GM23338 (cell line): ENCODE results near the gene KDM1A. TPM values are rescaled to one million over a fixed set of nuclear protein-coding genes. Genes with fewer than 3 reads are reported as not detected.
"Not testable (repeated sequence)": the region's sequence is repeated elsewhere in the genome, so short reads cannot be mapped to it uniquely, and the experiment has no call there.

ENCODE experiments used
- ATAC-seq: fragments of 200-7000 bp; cut with Tn5 transposase; 3 replicates; pipeline ENCODE4 v1.9.1; 2020
- DNase-seq: peaks from one replicate; pipeline ENCODE4 v3.0.0-alpha.2; 2015; ENCODE audit warnings: low spot score
- H2AFZ ChIP-seq: fragments of 200-600 bp; sonication (generic); 2 replicates; pipeline ENCODE4 v1.8.0; 2016; ENCODE audit warnings: antibody characterized with exemption, mild to moderate bottlenecking, moderate library complexity
- H3F3A ChIP-seq: fragments of 200-600 bp; sonication (generic); replicated peaks from 2 replicates; pipeline ENCODE4 v1.8.0; 2017; ENCODE audit warnings: antibody characterized with exemption, mixed run types, low read depth
- H3K27ac ChIP-seq: fragments of 200-600 bp; sonication (generic); 2 replicates; pipeline ENCODE4 v1.6.1; 2016; ENCODE audit warnings: low read depth
- H3K27me3 ChIP-seq: fragments of 200-600 bp; sonication (generic); 2 replicates; pipeline ENCODE4 v1.8.0; 2016; ENCODE audit warnings: mild to moderate bottlenecking, mixed run types, moderate library complexity; ENCODE audit not compliant: insufficient read depth
- H3K36me3 ChIP-seq: fragments of 200-600 bp; sonication (generic); 2 replicates; pipeline ENCODE4 v1.8.0; 2016; ENCODE audit warnings: mild to moderate bottlenecking; ENCODE audit not compliant: insufficient read depth
- H3K4me1 ChIP-seq: fragments of 200-600 bp; sonication (generic); 2 replicates; pipeline ENCODE4 v1.8.0; 2016; ENCODE audit warnings: mild to moderate bottlenecking, moderate library complexity; ENCODE audit not compliant: insufficient read depth
- H3K4me2 ChIP-seq: fragments of 200-600 bp; sonication (generic); 2 replicates; pipeline ENCODE4 v1.7.1; 2017; ENCODE audit warnings: mixed run types
- H3K4me3 ChIP-seq: fragments of 200-600 bp; sonication (generic); 2 replicates; pipeline ENCODE4 v1.6.1; 2016; ENCODE audit warnings: mixed run types
- H3K79me2 ChIP-seq: fragments of 200-600 bp; sonication (generic); replicated peaks from 2 replicates; pipeline ENCODE4 v1.8.0; 2017; ENCODE audit warnings: mild to moderate bottlenecking; ENCODE audit not compliant: insufficient read depth
- H3K9me2 ChIP-seq: fragments of 200-600 bp; sonication (generic); 2 replicates; pipeline ENCODE4 v1.8.0; 2017; ENCODE audit not compliant: insufficient read depth
- H4K20me1 ChIP-seq: fragments of 200-600 bp; sonication (generic); replicated peaks from 2 replicates; pipeline ENCODE4 v1.8.0; 2017; ENCODE audit warnings: mild to moderate bottlenecking; ENCODE audit not compliant: insufficient read depth
- H3K27ac Mint-ChIP-seq: 2 replicates; pipeline ENCODE4 v1.8.0; 2020; ENCODE audit warnings: inconsistent platforms, mild to moderate bottlenecking, moderate library complexity, mixed read lengths
- H3K27me3 Mint-ChIP-seq: 3 replicates; pipeline ENCODE4 v1.8.0; 2022; ENCODE audit warnings: low read depth, mild to moderate bottlenecking, moderate library complexity, mixed read lengths, inconsistent platforms; ENCODE audit not compliant: insufficient read depth, poor library complexity
- H3K36me3 Mint-ChIP-seq: 3 replicates; pipeline ENCODE4 v1.8.0; 2021; ENCODE audit warnings: low read depth, mild to moderate bottlenecking, inconsistent platforms, moderate library complexity, mixed read lengths
- H3K4me1 Mint-ChIP-seq: 3 replicates; pipeline ENCODE4 v1.8.0; 2020; ENCODE audit warnings: mild to moderate bottlenecking, inconsistent platforms, mixed read lengths
- H3K4me3 Mint-ChIP-seq: 3 replicates; pipeline ENCODE4 v1.8.0; 2021; ENCODE audit warnings: moderate library complexity, mild to moderate bottlenecking, inconsistent platforms, mixed read lengths
- H3K9me3 Mint-ChIP-seq: 3 replicates; pipeline ENCODE4 v1.8.0; 2020; ENCODE audit warnings: moderate library complexity, mild to moderate bottlenecking, inconsistent platforms, mixed read lengths
- STAT1 ChIP-seq: IDR thresholded peaks from one replicate; pipeline ENCODE4 v1.6.1; 2016; ENCODE audit warnings: antibody characterized with exemption; ENCODE audit not compliant: unreplicated experiment
- polyA plus RNA-seq: library from polyadenylated mRNA; unstranded; fragments of >200 nt; fragmentation: Nextera tagmentation; extraction: Ambion mirVana; gene quantifications from 2 replicates; pipeline ENCODE4 v1.2.1, GENCODE V29; 2016
- total RNA-seq: library from RNA; depleted of rRNA; stranded (reverse); fragments of >200 nt; shearing (Covaris generic); gene quantifications from 2 replicates; pipeline ENCODE4 v1.2.3, GENCODE V29; 2014
- TF ChIP-seq, protein P1 (sequence below): IDR thresholded peaks from 2 replicates; pipeline ENCODE4 v1.6.1; 2016; ENCODE audit warnings: antibody characterized with exemption

KDM1A gene
- total and polyA plus RNA-seq, 2 experiments from 2014 or later: 86.4 to 252 TPM

DNA sequence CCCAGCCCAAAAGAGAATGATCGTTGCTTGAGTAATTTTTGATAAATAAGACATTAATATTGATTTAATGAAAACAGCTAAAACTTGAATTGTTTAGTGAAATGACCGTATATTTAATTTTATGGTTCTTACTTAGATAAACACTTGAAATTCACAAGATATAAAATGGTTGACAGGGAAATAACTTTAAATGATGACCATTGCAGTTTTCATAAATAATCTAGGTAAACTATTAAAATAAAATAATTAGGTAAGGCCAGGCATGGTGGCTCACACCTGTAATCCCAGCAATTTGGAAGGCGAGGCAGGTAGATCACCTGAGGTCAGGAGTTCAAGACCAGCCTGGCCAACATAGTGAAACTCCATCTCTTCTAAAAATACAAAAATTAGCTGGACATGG lies 26.9 kb upstream of the KDM1A start:
- not testable (repeated sequence) for ATAC-seq, H3K36me3 Mint-ChIP-seq, H3K4me3 Mint-ChIP-seq, DNase-seq, H3K79me2 ChIP-seq, H3K9me2 ChIP-seq, H3K4me3 ChIP-seq, H3K4me1 ChIP-seq, H2AFZ ChIP-seq, H3K4me2 ChIP-seq, H3K4me1 Mint-ChIP-seq, H3F3A ChIP-seq, H3K27me3 Mint-ChIP-seq, H4K20me1 ChIP-seq, H3K27ac Mint-ChIP-seq, H3K27ac ChIP-seq, H3K36me3 ChIP-seq, H3K27me3 ChIP-seq
- peaks cover 38% of the 10 kb centered on the region for H3K9me3 Mint-ChIP-seq

DNA sequence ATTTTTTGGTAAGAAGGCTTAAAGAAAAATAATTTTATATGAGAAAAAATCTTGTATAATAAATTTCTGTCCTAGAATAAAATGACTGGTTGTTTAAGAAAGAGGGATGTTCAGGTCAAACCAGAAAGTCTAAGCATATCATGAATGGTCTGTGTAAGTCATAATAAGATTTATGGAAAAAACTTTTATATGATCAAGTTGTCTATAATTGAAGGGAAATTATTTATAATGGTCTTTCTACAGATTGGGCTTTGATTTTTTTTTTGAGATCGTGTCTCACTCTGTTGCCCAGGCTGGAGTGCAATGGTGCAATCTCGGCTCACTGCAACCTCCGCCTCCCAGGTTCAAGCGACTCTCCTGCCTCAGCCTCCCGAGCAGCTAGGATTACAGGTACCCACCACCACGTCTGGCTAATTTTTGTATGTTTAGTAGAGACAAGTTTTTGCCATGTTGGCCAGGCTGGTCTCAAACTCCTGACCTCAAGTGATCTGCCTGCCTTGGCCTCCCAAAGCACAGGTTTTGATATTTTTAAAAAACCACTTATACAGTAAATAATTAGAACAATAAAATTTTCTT lies 26.0 kb upstream of the KDM1A start:
- H3F3A ChIP-seq, H3K36me3 Mint-ChIP-seq, H2AFZ ChIP-seq, H4K20me1 ChIP-seq, ATAC-seq, H3K27me3 Mint-ChIP-seq, H3K4me1 ChIP-seq, H3K4me1 Mint-ChIP-seq, H3K27ac Mint-ChIP-seq, H3K4me2 ChIP-seq, H3K9me2 ChIP-seq, H3K79me2 ChIP-seq, H3K4me3 Mint-ChIP-seq, H3K36me3 ChIP-seq, H3K4me3 ChIP-seq, H3K27ac ChIP-seq, H3K27me3 ChIP-seq: not testable (repeated sequence)
- peak; percentile 59 for DNase-seq
- peaks cover 38% of the 10 kb centered on the region for H3K9me3 Mint-ChIP-seq

DNA sequence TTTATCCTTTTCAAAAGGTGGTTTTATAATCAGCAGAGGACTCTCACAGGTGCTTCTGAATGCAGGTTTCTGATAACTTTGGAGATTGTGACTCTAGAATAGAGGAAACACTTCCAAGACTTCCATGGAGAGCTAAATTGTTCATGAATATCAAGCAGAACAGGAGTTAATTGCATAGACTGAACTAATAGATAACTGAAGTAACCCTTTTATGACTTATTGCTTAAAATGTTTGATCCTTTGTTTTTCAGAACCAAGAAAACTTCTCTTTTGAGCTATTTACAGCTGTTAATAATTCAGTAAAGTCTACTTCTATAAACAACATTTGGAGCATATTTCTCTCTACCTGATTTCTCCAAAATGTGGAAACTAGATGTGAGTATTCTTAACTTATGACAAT lies 23.5 kb upstream of the KDM1A start:
- H3K27me3 Mint-ChIP-seq: peaks cover 1% of the 10 kb centered on the region
- no peak overlapping the region for H2AFZ ChIP-seq
- no peaks in the 10 kb centered on the region for H4K20me1 ChIP-seq
- peaks cover 28% of the 10 kb centered on the region for H3K9me3 Mint-ChIP-seq
- H3K4me1 Mint-ChIP-seq: no peaks in the 10 kb centered on the region
- 0 out of 2 replicates have a peak, but pooled peaks cover 3% of the 10 kb centered on the region for H3K9me2 ChIP-seq
- no peaks in the 10 kb centered on the region for H3K27me3 ChIP-seq
- no peaks in the 10 kb centered on the region for H3K4me1 ChIP-seq
- TF ChIP-seq STAT1: no peak
- TF ChIP-seq, protein P1, sequence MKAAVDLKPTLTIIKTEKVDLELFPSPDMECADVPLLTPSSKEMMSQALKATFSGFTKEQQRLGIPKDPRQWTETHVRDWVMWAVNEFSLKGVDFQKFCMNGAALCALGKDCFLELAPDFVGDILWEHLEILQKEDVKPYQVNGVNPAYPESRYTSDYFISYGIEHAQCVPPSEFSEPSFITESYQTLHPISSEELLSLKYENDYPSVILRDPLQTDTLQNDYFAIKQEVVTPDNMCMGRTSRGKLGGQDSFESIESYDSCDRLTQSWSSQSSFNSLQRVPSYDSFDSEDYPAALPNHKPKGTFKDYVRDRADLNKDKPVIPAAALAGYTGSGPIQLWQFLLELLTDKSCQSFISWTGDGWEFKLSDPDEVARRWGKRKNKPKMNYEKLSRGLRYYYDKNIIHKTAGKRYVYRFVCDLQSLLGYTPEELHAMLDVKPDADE: no peak
- no peak overlapping the region for H3K4me3 ChIP-seq
- DNase-seq (no peak), ATAC-seq (no peak)
- no peak overlapping the region for H3K27ac ChIP-seq
- H3K36me3 ChIP-seq: peaks cover 5% of the 10 kb centered on the region; the same call in 1 of the 2 replicates
- no peak overlapping the region for H3K4me2 ChIP-seq
- no peaks in the 10 kb centered on the region for H3K79me2 ChIP-seq
- no peaks in the 10 kb centered on the region for H3F3A ChIP-seq
- no peak overlapping the region for H3K4me3 Mint-ChIP-seq
- H3K36me3 Mint-ChIP-seq: peaks cover 9% of the 10 kb centered on the region; the same call in 2 of the 3 replicates
- H3K27ac Mint-ChIP-seq: no peak overlapping the region

DNA sequence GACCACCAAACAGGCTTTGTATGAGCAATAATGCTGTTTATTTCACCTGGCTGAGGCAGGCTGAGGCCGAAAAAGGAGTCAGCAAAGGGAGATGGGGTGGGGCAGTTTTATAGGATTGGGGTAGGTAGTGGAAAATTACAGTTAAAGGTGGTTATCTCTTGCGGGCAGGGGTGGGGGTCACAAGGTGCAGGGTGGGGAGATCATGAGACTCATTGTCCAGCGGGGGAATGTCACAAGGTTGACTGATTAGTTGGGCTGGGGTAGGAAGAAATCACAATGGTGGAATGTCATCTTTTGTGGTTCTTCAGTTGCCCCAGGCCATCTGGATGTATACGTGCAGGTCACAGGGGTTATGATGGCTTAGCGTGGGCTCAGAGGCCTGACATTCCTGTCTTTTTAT lies 21.7 kb upstream of the KDM1A start:
- not testable (repeated sequence) for H3K36me3 ChIP-seq, H3K79me2 ChIP-seq, H3K36me3 Mint-ChIP-seq, H3K27me3 ChIP-seq, H3K27ac ChIP-seq, H4K20me1 ChIP-seq, H3K4me3 Mint-ChIP-seq, H3K27ac Mint-ChIP-seq, DNase-seq, H3K9me2 ChIP-seq, H2AFZ ChIP-seq, H3K27me3 Mint-ChIP-seq, H3K4me3 ChIP-seq, H3K4me1 ChIP-seq, H3F3A ChIP-seq, H3K4me2 ChIP-seq, ATAC-seq, H3K4me1 Mint-ChIP-seq
- peaks cover 27% of the 10 kb centered on the region for H3K9me3 Mint-ChIP-seq

DNA sequence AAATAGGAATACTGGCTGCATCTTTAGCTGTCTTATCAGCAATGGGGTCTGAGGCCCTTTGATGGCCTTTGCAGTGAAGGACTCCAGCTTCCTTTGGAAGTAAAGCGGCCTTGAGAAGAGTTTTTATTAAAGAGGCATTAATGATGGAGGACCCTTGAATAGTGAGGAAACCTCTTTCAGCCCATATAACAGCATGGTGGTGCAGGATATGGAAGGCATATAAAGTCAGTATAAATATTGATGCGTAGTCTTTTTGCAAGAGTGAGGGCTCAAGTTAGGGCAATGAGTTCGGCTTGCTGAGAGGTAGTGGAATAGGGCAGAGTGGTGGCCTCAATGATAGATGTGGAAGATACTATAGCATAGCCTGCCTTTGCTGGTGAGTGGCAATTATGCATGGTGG lies 19.1 kb upstream of the KDM1A start:
- DNase-seq, H3K9me2 ChIP-seq, H3K36me3 Mint-ChIP-seq, H3K4me1 Mint-ChIP-seq, H3K4me1 ChIP-seq, H3K27ac Mint-ChIP-seq, H4K20me1 ChIP-seq, H3K27me3 Mint-ChIP-seq, H3K27ac ChIP-seq, H3K36me3 ChIP-seq, H3F3A ChIP-seq, H3K4me2 ChIP-seq, H2AFZ ChIP-seq, H3K79me2 ChIP-seq, H3K27me3 ChIP-seq, H3K4me3 ChIP-seq, H3K4me3 Mint-ChIP-seq, ATAC-seq: not testable (repeated sequence)
- H3K9me3 Mint-ChIP-seq: peaks cover 12% of the 10 kb centered on the region; the same call in 2 of the 3 replicates

DNA sequence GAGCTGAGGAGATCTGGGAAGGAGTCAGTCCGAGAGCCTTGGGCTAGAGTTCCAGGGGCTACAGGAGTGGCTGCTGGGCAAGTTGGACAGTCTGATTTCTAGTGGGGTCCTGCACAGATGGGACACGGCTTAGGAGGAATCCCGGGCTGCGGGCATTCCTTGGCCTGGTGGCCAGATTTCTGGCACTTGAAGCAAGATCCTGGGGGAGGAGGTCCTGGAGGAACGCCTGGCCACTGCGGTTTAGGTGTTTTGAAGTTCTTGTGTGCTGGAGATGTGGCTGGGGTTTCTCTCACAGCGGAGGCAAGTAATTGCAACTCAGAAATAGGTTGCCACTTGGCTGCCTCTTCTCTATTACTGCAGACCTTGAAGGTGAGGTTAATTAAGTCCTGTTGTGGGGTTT lies 17.1 kb upstream of the KDM1A start:
- H3K4me1 Mint-ChIP-seq, H3K4me3 ChIP-seq, H3K27me3 ChIP-seq: not testable (repeated sequence)

More for the DNA sequence above, 17.1 kb upstream of the KDM1A start:
- H3K27me3 Mint-ChIP-seq, H3K36me3 ChIP-seq, DNase-seq, H3K4me2 ChIP-seq, H3K36me3 Mint-ChIP-seq, H3K9me2 ChIP-seq, ATAC-seq, H3K79me2 ChIP-seq, H3K9me3 Mint-ChIP-seq, H3K4me1 ChIP-seq, H3F3A ChIP-seq, H4K20me1 ChIP-seq, H2AFZ ChIP-seq, H3K27ac ChIP-seq, H3K4me3 Mint-ChIP-seq, H3K27ac Mint-ChIP-seq: not testable (repeated sequence)
